KOPT-K1 (cell line): ENCODE measurements around the gene CNTN4.

Experiments
- H3K27ac ChIP-seq: fragments of 200-600 bp; sonication (generic); 2 replicates; pipeline ENCODE4 v1.5.1; 2016; ENCODE audit warnings: antibody characterized with exemption, mild to moderate bottlenecking, low read depth, low read length; ENCODE audit not compliant: poor library complexity, severe bottlenecking
- H3K36me3 ChIP-seq: fragments of 200-600 bp; sonication (generic); 2 replicates; pipeline ENCODE4 v1.5.1; 2017; ENCODE audit warnings: antibody characterized with exemption, mild to moderate bottlenecking, low read length, moderate library complexity; ENCODE audit not compliant: insufficient read depth
- H3K9me3 ChIP-seq: fragments of 200-600 bp; sonication (generic); 2 replicates; pipeline ENCODE4 v1.5.1; 2017; ENCODE audit warnings: antibody characterized with exemption, low read length, mild to moderate bottlenecking; ENCODE audit not compliant: insufficient read depth, poor library complexity, severe bottlenecking

Gene CNTN4

GRCh38 chr3:2204054-2204453, 105.4 kb downstream of the CNTN4 start:
- H3K27ac ChIP-seq = no peak overlapping the region
- H3K36me3 ChIP-seq = no peaks in the 10 kb centered on the region
- H3K9me3 ChIP-seq = no peaks in the 10 kb centered on the region

GRCh38 chr3:2205692-2206091, 107.0 kb downstream of the CNTN4 start:
- no peaks in the 10 kb centered on the region for H3K9me3 ChIP-seq
- H3K36me3 ChIP-seq = no peaks in the 10 kb centered on the region
- H3K27ac ChIP-seq = no peak overlapping the region

- Histone ChIP-seq H3K27ac (no peak overlapping the region), H3K9me3 (no peaks in the 10 kb centered on the region), H3K36me3 (no peaks in the 10 kb centered on the region)
Measured at GRCh38 chr3:2206536-2206935, 107.9 kb downstream of the CNTN4 start.

GRCh38 chr3:2211568-2211967, 112.9 kb downstream of the CNTN4 start:
- no peaks in the 10 kb centered on the region for H3K36me3 ChIP-seq
- H3K27ac ChIP-seq = no peak overlapping the region
- no peaks in the 10 kb centered on the region for H3K9me3 ChIP-seq

GRCh38 chr3:2212206-2212605, 113.5 kb downstream of the CNTN4 start:
- H3K36me3 ChIP-seq = no peaks in the 10 kb centered on the region
- H3K27ac ChIP-seq = no peak overlapping the region
- no peaks in the 10 kb centered on the region for H3K9me3 ChIP-seq

GRCh38 chr3:2218375-2218774, 119.7 kb downstream of the CNTN4 start:
- H3K9me3 ChIP-seq = no peaks in the 10 kb centered on the region
- no peak overlapping the region for H3K27ac ChIP-seq
- H3K36me3 ChIP-seq = no peaks in the 10 kb centered on the region

GRCh38 chr3:2218816-2219215, 120.2 kb downstream of the CNTN4 start:
- no peaks in the 10 kb centered on the region for H3K9me3 ChIP-seq
- H3K27ac ChIP-seq = no peak overlapping the region
- no peaks in the 10 kb centered on the region for H3K36me3 ChIP-seq

- Histone ChIP-seq H3K27ac (no peak overlapping the region), H3K36me3 (no peaks in the 10 kb centered on the region), H3K9me3 (no peaks in the 10 kb centered on the region)
Measured at GRCh38 chr3:2236203-2236602, 137.5 kb downstream of the CNTN4 start.

- H3K9me3 ChIP-seq = no peaks in the 10 kb centered on the region
- no peaks in the 10 kb centered on the region for H3K36me3 ChIP-seq
- no peak overlapping the region for H3K27ac ChIP-seq
Measured at GRCh38 chr3:2244137-2244536, 145.5 kb downstream of the CNTN4 start.

GRCh38 chr3:2246873-2247648, 148.4 kb downstream of the CNTN4 start:
- Histone ChIP-seq H3K9me3 (no peaks in the 10 kb centered on the region), H3K36me3 (no peaks in the 10 kb centered on the region), H3K27ac (no peak overlapping the region)

GRCh38 chr3:2247831-2248230, 149.2 kb downstream of the CNTN4 start:
- H3K9me3 ChIP-seq = no peaks in the 10 kb centered on the region
- no peak overlapping the region for H3K27ac ChIP-seq
- no peaks in the 10 kb centered on the region for H3K36me3 ChIP-seq

GRCh38 chr3:2250783-2251182, 152.1 kb downstream of the CNTN4 start:
- H3K36me3 ChIP-seq = no peaks in the 10 kb centered on the region
- no peaks in the 10 kb centered on the region for H3K9me3 ChIP-seq
- H3K27ac ChIP-seq = no peak overlapping the region

- Histone ChIP-seq H3K36me3 (no peaks in the 10 kb centered on the region), H3K27ac (no peak overlapping the region), H3K9me3 (no peaks in the 10 kb centered on the region)
Measured at GRCh38 chr3:2261747-2262146, 163.1 kb downstream of the CNTN4 start.

- Histone ChIP-seq H3K36me3 (no peaks in the 10 kb centered on the region), H3K9me3 (no peaks in the 10 kb centered on the region), H3K27ac (no peak overlapping the region)
Measured at GRCh38 chr3:2262204-2262603, 163.5 kb downstream of the CNTN4 start.

- H3K36me3 ChIP-seq = no peaks in the 10 kb centered on the region
- no peak overlapping the region for H3K27ac ChIP-seq
- no peaks in the 10 kb centered on the region for H3K9me3 ChIP-seq
Measured at GRCh38 chr3:2266606-2267005, 167.9 kb downstream of the CNTN4 start.

- H3K36me3 ChIP-seq = no peaks in the 10 kb centered on the region
Measured at GRCh38 chr3:2268779-2269178, 170.1 kb downstream of the CNTN4 start.

More at GRCh38 chr3:2268779-2269178, 170.1 kb downstream of the CNTN4 start:
- Histone ChIP-seq H3K27ac (no peak overlapping the region), H3K9me3 (no peaks in the 10 kb centered on the region)
